AG04449 (cell line): ENCODE measurements around the gene ENTPD6.

ENCODE experiments used
- CTCF ChIA-PET: fragments of 350-600 bp; formaldehyde crosslinking; extraction: SDS; loops from one replicate; lab custom pipeline; 2021; ENCODE audit warnings: antibody characterized with exemption; lab: Yijun Ruan, JAX
- POLR2A ChIA-PET: fragments of 400-600, 350-600 bp; formaldehyde crosslinking; extraction: SDS; loops from one replicate; lab custom pipeline; 2020; ENCODE audit warnings: antibody characterized with exemption, inconsistent platforms; lab: Yijun Ruan, JAX
- DNase-seq: peaks from one replicate; pipeline ENCODE4 v3.0.0-alpha.2; 2010; ENCODE audit warnings: low read depth, low spot score
- H3K4me3 ChIP-seq: 2 replicates; pipeline ENCODE4 v1.5.1; 2011; ENCODE audit warnings: low read depth, mild to moderate bottlenecking, control low read depth, low read length
- TF ChIP-seq, protein P1 (sequence below): IDR thresholded peaks from one replicate; pipeline ENCODE4 v1.5.1; 2011; ENCODE audit warnings: mild to moderate bottlenecking, moderate library complexity, low read length, control low read depth, inconsistent platforms; ENCODE audit not compliant: insufficient read depth; ENCODE audit errors: missing control alignments

ENTPD6 gene

DNA sequence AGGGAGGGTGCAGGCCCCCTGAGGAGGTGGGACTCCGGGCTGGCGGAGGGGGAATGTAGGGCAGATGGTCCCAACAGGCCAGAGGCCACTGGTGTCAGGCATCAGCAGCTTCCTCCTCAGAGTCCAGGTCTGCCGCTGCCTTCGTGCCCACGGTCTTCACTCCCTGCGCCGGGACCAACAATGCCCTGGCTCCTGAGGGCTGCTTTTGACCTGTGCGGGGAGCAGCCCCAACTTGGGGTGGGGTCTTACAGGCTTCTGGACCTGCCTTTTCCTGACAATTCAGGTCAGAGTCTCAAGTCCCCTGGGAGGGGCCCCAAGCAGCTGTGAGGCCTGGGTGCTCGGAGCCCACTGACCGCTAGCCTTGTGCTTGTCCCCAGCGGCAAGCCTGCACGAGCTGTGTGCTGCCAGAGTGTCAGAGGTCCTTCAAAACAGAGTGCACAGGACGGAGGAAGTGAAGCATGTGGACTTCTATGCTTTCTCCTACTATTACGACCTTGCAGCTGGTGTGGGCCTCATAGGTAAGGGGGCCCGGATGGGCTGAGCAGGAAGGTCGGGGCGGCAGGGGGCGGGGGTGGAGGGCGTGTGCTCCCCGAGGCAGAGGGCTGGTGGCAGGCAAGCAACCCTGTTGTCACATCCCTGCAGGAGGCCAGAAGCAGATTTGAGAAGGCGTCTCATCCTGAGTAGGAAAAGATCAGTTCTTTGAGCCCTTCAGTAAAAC is 27.1 kb downstream of the ENTPD6 start:
- ChIA-PET CTCF (interaction anchor here (1.0 to 2.9 kb wide), 5 partner anchors 9 to 176 kb away, joined by 4 to 23 read pairs (median 5); partner anchors contain the start of gene PYGB), POLR2A (interaction anchor here (0.5 to 1.4 kb wide), 5 partner anchors 14 to 451 kb away, joined by 3 to 4 read pairs (median 4); partner anchors contain the start of gene PYGB)
- TF ChIP-seq, protein P1, sequence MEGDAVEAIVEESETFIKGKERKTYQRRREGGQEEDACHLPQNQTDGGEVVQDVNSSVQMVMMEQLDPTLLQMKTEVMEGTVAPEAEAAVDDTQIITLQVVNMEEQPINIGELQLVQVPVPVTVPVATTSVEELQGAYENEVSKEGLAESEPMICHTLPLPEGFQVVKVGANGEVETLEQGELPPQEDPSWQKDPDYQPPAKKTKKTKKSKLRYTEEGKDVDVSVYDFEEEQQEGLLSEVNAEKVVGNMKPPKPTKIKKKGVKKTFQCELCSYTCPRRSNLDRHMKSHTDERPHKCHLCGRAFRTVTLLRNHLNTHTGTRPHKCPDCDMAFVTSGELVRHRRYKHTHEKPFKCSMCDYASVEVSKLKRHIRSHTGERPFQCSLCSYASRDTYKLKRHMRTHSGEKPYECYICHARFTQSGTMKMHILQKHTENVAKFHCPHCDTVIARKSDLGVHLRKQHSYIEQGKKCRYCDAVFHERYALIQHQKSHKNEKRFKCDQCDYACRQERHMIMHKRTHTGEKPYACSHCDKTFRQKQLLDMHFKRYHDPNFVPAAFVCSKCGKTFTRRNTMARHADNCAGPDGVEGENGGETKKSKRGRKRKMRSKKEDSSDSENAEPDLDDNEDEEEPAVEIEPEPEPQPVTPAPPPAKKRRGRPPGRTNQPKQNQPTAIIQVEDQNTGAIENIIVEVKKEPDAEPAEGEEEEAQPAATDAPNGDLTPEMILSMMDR: no peak
- no peak for DNase-seq
- no peak overlapping the region for H3K4me3 ChIP-seq

DNA sequence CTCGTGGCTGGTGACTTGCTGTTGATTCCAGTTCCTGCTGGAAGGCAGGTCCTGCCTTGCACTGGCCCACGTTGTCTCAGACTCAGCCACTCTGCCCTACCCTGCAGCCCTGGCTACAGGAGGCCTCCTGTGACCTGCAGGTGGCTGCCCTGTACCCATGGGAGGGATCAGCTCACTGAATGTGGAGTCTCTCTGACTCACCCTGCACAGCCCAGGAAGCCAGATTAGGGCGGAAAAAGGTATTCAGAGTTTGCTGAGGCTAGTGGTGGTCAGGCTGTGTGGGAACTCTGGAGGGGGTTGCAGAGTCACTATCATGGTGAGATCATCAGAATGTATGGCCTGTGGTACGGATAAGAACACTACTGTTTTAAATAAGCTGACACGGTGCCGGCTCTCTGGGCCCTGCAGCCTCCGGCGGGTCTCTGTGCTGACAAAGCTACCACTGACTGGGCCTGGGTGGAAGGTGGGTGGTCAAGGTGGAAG is 27.7 kb downstream of the ENTPD6 start:
- POLR2A ChIA-PET: interaction anchor here (0.5 to 1.4 kb wide), 5 partner anchors 13 to 817 kb away, joined by 3 to 4 read pairs (median 4); no protein-coding TSS in a partner anchor

DNA sequence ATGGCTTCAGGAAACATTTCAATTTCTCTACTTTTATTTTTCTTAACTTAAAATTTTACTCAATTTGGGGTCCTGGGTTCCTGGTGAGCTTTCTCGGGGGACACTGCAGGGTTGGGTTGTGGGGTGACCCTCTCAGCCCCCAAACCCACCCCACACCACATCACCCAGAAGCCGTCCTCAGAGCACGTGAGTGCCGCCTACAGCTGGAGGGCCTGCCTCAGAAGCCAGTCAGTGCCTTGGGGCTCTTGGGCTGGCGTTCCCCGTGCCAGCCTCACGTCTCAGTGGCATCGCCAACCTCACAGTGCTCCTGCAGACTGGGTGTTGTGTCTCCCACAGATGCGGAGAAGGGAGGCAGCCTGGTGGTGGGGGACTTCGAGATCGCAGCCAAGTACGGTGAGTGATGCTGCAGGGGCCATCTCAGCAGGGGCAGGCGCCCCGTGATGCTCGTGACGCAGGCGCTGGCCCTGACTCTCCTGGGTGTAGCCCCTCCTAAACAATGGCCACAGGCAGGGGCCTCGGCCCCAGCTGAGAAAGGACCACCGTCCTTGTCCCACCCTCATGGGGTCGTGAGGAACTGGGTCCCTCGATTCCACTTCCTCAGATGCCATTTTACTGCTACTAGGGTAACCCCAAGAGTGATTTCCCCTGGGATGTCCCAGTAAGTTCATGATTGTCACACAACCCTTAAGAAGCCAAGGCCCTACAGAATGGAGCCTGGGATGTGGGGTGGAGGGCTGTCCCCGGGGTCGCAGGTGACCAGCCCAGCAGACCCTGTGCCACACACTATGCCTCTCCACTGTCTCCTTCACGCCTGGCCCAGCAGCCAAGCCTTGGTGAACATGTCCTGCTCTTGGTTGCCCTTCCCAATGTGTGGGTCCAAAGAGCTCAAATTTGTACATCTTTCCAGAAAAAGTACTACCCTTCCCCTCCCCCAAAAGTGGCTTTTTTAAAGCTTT is 28.5 kb downstream of the ENTPD6 start:
- DNase-seq: no peak
- ChIA-PET POLR2A (interaction anchor here (0.7 to 1.4 kb wide), 3 partner anchors 12 to 818 kb away, joined by 3 to 4 read pairs (median 4); no protein-coding TSS in a partner anchor), CTCF (interaction anchor here (0.8 to 2.9 kb wide), 7 partner anchors 8 to 175 kb away, joined by 3 to 23 read pairs (median 4); partner anchors contain the start of gene PYGB)
- H3K4me3 ChIP-seq: no peak overlapping the region
- TF ChIP-seq, protein P1: no peak

More for the DNA sequence above, 27.7 kb downstream of the ENTPD6 start:
- TF ChIP-seq, protein P1: peak; percentile 0
- no peak overlapping the region for H3K4me3 ChIP-seq
- CTCF ChIA-PET: interaction anchor here (0.8 to 2.9 kb wide), 7 partner anchors 9 to 176 kb away, joined by 3 to 23 read pairs (median 5); partner anchors contain the start of gene PYGB
- peak; percentile 50 for DNase-seq

DNA sequence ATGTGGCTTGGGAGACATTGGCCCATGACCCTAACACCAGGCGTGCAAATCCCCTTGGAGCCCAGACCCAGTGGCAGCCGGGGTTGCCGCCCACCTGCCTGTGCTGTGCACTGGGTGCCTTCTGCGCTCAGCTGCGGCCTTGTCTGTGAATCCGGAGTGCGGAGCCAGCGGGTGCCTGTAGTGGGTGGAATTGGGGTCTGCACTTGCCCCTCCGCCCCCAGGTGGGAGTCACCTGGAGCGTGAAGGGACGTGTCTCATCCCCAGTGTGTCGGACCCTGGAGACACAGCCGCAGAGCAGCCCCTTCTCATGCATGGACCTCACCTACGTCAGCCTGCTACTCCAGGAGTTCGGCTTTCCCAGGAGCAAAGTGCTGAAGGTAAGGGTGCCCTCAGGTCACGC is 29.4 kb downstream of the ENTPD6 start:
- TF ChIP-seq, protein P1: no peak
- POLR2A ChIA-PET: no interaction called here
- CTCF ChIA-PET: interaction anchor here (1.4 to 2.9 kb wide), 3 partner anchors 8 to 22 kb away, joined by 4 to 23 read pairs (median 8); partner anchors contain the start of gene PYGB
- DNase-seq: no peak
- H3K4me3 ChIP-seq: no peak overlapping the region

DNA sequence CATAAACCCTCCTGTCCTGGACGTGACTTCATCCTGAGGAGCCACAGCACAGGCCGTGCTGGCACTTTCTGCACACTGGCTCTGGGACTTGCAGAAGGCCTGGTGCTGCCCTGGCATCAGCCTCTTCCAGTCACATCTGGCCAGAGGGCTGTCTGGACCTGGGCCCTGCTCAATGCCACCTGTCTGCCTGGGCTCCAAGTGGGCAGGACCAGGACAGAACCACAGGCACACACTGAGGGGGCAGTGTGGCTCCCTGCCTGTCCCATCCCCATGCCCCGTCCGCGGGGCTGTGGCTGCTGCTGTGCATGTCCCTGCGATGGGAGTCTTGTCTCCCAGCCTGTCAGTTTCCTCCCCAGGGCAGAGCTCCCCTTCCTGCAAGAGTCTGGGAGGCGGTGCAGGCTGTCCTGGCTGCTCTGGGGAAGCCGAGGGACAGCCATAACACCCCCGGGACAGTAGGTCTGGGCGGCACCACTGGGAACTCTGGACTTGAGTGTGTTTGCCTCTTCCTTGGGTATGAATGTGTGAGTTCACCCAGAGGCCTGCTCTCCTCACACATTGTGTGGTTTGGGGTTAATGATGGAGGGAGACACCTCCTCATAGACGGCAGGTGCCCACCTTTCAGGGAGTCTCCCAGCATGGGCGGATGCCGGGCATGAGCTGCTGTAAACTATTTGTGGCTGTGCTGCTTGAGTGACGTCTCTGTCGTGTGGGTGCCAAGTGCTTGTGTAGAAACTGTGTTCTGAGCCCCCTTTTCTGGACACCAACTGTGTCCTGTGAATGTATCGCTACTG is 30.3 kb downstream of the ENTPD6 start:
- POLR2A ChIA-PET: interaction anchor here (1.7 kb wide), 1 partner anchor 22 kb away, joined by 10 read pairs; the partner anchor contains the start of gene PYGB
- no peak for DNase-seq
- CTCF ChIA-PET: interaction anchor here (1.8 to 2.2 kb wide), 3 partner anchors 17 to 173 kb away, joined by 4 to 13 read pairs (median 11); partner anchors contain the start of gene PYGB
- TF ChIP-seq, protein P1: no peak
- no peak overlapping the region for H3K4me3 ChIP-seq
